ENCODE measurements around the gene ATRN.
"Not testable (repeated sequence)": the region's sequence is repeated elsewhere in the genome, so short reads cannot be mapped to it uniquely, and the experiment has no call there.

Gene ATRN

DNA sequence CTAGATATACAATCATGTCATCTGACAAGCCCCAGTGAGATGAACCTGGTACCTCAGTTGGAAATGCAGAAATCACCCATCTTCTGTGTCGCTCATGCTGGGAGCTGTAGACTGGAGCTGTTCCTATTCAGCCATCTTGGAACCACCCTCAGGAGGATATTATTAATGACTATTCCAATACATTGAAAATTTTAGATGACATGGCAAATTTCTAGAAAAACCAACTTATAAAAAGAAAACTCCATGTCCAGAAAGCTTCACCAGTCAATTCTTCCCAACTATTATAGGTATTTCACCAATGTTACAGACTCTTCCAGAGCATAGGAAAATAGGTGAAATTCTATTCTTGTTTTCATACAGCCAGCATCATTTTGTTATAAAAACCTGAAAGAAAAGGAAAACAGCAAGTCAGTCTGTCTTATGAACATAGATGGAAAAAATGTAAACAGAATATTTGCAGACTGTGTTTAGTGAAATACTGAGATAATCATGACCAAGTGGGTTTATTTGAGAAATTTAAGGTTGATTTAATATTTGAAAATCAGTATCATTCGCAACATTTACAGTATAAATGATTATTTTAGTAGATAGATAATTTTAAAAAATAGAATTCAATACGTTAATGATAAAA lies 43.3 kb downstream of the ATRN start:
- no peak for DNase-seq (ENCODE audit: low read depth in 2 of 3, low spot score in 2 of 3)

DNA sequence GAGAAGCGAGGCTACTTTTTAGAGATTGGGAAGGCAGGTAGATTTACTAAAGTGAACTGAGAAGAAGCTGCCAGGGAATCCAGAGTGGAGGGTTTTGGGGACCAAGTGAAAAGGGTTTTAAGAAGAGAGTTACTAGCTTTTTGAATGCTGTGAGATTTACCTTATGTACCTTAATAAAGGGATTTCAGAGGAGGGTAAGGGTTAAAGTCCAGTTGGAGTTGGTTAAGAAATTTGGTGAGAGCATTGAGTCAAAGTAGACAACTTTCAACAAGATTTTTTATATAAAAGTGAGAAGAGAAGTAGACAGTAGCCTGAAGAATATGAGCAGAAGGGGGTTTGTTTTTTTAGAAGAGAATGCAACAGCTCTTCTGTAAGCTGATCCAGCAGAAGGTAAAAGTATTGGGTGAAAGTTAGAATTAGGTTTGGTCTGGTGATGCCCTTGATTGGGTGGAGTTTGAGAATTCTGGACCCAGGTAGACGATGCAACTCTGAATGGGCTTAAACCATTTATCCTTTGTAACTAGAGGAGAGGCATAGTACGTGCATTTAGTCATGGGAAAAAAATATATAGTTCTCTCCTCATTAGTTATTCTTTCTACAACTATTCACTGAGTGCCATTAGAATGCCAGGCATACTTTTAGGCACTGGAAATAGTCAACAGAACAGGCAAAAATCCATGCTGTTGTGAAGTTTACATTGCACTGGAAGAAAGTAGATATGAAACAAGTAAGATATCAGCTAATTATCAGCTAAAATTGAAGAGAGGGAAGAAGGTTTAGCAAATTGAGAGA lies 44.8 kb downstream of the ATRN start:
- no peak for DNase-seq (ENCODE audit: low read depth in 2 of 3, low spot score in 2 of 3)

DNA sequence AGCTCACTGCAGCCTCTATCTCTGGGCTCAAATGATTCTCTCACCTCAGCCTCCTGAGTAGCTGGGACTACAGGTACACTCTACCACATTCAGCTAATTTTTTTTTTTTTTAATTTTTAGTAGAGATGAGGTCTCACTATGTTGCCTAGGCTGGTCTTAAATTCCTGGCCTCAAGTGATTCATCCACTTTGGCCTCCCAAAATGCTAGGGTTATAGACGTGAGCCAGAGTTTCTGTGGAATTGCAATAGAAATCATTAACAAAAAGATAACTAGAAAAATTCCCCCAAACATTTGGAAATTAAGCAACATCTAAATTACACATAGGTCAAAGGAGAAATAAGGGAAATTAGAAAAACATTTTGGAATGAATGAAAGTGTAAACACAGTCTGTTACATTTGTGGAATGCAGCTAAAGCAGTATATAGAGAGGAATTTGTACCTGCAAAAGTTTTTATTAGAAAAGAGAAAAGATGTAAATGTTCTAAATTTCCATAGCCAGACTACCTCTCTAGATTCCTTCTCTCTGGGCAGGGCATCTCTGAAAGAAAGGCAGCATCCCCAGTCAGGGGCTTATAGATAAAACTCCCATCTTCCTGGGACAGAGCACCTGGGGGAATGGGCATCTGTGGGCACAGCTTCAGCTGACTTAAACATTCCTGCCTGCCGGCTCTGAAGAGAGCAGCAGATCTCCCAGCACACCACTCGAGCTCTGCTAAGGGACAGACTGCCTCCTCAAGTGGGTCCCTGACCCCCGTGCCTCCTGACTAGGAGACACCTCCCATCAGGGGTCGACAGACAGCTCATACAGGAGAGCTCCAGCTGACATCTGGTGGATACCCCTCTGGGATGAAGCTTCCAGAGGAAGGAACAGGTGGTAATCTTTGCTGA lies 51.3 kb downstream of the ATRN start:
- no peak for DNase-seq (ENCODE audit: low read depth in 2 of 3, low spot score in 2 of 3)

DNA sequence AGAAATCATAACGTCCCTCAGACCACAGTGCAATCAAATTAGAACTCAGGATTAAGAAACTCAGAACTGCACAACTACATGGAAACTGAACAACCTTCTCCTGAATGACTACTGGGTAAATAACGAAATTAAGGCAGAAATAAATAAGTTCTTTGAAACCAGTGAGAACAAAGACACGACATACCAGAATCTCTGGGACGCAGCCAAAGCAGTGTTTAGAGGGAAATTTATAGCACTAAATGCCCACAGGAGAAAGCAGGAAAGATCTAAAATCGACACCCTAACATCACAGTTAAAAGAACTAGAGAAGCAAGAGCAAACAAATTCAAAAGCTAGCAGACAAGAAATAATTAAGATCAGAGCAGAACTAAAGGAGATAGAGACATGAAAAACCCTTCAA lies 53.9 kb downstream of the ATRN start:
- DNase-seq (ENCODE audit: low read depth in 2 of 3, low spot score in 2 of 3): not testable (repeated sequence)

- no peak for DNase-seq (ENCODE audit: low read depth in 2 of 3, low spot score in 2 of 3)
Measured at GRCh38 chr20:3532089-3532615, 61.3 kb downstream of the ATRN start.

DNA sequence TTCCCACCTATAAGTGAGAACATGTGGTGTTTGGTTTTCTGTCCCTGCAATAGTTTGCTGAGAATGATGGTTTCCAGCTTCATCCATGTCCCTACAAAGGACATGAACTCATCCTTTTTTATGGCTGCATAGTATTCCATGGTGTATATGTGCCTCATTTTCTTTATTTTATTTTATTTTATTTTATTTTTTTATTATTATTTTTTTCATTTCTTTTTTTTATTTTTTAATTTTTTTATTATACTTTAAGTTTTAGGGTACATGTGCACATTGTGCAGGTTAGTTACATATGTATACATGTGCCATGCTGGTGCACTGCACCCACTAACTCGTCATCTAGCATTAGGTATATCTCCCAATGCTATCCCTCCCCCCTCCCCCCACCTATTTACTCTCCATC lies 66.9 kb downstream of the ATRN start:
- not testable (repeated sequence) for DNase-seq (ENCODE audit: low read depth in 2 of 3, low spot score in 2 of 3)

DNA sequence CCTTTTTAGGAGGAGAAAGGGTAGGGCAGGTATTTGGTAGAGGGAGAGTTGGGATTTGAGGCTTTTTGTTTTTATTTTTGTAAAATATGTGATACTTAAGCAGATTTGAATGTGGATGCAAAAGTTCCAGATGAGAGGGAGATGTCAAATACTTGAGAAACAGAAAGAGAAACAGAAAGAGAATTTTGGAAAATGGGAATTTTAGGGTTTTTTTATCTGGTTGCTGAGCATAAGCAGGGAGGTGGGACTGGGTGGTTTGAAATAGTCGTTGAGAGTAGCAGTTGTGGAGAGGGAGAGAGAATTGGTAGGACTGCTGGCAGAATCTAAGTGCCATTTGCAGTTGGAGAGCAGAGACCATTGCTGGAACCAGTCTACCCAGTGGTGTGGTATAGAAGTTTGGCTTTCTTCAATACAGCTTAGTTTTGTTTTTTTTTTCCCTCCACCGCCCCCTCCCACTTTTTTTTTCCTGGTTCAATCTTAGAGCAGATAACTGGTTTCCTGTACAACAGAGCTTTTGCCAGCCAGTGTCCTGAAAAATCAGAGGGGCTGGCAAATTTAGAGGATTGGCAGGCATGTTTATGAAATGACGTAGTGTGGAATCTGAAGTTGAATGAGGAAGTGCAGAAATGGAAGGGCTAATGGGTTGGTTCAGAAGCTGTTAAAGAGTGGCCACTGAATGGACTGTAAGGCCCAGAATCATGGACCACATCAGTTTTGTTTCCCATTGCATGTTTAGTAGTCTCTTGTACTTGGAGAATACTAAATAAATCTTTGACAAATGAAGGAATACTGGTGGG lies 68.7 kb downstream of the ATRN start:
- no peak for DNase-seq (ENCODE audit: low read depth in 2 of 3, low spot score in 2 of 3)

DNA sequence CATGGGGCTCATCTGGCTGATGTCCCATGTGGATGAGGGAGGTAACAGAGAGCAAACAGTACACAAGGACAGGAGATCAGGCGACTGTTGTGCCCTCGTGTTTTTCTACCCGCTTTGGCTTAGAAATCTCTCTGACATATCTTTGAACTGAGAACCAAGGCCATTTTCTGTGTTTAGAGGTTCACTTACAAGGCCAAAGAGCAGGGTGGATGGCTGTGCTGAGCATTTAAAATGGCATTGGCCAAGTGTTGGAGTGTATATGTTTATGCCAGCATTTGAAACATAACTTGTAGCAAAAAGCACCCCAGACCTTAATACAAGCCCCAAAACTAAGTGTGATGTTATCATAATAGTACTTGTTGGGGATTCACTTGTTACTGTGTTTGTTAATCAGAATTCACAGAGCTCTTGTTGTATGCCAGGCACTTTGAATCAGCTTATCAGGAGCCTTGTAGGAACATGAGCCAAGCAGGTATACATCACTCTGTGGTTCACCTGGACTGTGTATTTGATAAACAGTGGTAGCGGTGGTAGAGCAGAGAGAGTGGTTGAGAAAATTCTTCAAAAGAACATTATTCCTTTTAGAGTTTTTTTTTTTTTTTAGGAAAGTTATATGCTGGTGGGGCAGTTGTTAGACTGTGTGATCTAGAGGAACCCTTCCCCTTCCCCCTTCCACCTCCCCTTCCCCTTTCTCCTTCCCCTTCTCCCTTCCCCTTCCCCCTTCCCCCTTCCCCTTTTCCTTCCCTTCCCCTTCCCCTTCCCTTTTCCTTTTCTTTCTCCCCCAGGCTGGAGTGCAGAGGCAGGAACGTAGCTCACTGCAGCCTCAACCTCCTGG lies 71.3 kb downstream of the ATRN start:
- DNase-seq (ENCODE audit: low read depth in 2 of 3, low spot score in 2 of 3): no peak

DNA sequence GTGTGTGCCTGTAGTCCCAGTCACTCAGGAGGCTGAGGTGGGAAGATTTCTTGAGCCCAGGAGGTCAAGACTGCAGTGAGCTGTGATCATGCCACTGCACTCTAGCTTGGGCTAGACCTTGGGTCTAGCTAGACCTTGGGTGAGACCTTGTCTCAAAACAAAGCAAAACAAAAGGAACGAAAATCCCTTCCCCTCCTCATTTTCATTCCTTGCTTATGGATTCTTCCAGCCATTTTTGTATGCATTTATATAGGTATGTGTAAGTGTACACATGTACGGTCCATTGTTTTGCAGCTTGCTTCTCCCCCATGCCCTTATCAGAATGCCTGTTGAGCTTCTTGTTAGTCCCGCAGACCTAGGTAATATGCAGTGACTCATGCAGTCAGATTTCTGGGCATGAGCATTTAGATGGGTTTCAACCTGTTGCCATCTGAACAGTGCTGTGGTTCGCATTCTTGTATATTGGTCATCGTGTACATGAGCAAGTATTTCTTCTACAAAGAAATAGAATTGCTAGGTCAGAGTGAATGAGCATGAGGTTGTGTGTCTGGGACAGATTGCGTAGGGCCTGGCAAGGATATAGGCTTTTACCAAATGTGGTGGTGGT lies 73.2 kb downstream of the ATRN start:
- DNase-seq (ENCODE audit: low read depth in 2 of 3, low spot score in 2 of 3): no peak

DNA sequence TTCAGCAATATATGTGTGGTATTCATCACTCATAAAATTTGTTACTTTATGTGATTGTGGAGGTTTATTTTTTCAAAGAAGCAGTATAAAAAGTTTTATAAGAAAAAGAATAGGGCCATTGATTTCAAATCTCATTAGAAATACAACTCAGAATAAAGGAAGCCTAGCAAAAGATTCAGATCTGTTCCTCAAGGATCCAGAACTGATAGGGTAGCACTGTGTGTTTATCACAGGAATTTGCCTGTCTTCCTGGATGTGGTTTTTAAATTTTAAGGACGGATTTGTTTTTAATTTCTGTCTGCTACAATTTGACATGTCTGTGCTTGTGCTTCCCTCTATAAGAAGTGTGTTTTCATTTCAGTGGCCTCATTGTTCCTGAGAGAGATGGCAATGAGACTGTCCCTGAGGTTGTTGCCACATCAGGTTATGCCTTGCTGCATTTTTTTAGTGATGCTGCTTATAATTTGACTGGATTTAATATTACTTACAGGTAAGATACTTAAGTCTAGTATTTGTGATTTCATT lies 74.6 kb downstream of the ATRN start:
- no peak for DNase-seq (ENCODE audit: low read depth in 2 of 3, low spot score in 2 of 3)

- no peak for DNase-seq (ENCODE audit: low read depth in 2 of 3, low spot score in 2 of 3)
Measured at GRCh38 chr20:3547906-3548305, 77.1 kb downstream of the ATRN start.

GRCh38 chr20:3550837-3551236 lies 80.0 kb downstream of the ATRN start:
- DNase-seq (ENCODE audit: low read depth in 2 of 3, low spot score in 2 of 3): no peak

DNA sequence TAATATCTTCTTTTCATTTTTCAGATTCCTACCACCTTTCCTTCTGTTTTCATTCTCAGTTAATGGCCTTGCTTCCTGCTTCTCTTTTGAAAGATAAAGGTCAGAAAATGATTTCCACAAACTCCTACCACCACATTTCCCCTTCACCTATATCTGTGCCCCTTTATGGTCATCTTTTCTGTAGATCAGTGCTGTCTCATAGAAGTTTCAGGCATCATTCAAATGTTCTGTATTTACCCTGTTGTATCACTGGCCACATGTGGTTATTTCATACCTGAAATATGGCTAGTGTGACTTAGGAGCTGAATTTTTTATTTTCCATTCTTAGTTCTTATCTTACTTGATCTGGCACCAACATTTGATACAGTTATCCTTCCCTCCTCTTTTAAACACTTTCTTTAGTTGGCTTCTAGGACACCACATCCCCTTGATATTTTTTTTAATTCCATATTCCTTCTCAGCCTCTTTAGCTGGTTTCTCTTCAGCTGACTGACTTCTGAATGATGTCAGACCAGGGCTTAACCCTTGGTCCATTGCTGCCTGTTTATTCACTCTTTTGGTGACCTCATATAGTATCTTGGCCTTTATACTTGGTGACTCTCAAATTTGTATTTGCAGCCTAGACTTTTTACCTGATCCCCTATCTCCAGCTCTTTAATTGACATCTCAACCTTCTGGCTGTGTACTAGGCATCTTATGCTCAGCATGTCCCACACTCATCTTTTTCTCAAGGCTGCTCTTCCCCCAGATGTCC lies 81.0 kb downstream of the ATRN start:
- no peak for DNase-seq (ENCODE audit: low read depth in 2 of 3, low spot score in 2 of 3)

DNA sequence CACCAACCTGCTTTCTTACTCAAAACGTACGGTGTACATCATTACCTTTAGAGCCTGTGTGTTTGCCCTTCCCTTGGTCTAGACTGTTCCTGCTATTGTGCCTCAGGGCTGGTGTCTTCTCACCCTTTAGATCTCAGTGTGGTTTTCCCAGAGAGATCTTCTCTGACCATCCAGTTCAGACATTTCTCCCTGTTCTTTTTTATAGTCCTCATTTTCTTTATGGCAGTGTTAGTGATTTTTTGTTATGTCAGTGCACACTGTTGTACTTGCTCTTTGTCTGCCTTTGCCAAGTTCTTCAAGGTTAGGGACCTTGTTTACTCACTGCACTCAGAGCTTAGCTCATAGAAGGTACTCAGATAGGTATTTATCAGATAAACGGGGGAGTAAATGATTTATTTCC lies 82.8 kb downstream of the ATRN start:
- no peak for DNase-seq (ENCODE audit: low read depth in 2 of 3, low spot score in 2 of 3)

DNA sequence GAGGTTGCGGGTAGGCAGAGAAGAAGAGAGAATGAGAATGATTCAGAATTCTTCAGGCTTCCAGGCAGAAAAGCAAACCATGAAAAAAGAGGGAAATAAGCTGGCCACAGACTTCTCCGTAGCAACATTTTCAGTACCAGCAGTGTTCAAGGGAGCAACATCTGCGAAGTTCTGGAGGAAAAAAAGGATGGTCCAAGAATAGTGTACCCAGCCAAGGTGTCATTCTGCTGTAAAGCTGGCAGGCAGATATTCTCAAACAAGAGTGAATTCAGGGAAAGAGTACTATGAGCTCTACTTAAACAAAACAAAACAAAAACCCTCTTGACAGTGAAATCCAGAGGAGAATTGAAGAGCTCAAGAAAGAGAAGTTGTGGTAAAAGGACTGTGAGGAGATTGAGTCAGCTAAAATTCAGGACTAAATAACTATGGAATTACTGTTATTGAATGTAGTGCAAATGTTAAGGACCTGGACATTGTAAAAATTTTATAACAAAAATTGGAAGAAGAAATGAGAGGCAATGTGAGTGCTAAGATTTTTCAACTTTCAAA lies 86.5 kb downstream of the ATRN start:
- DNase-seq (ENCODE audit: low read depth in 2 of 3, low spot score in 2 of 3): no peak

GRCh38 chr20:3559231-3559630 lies 88.4 kb downstream of the ATRN start:
- DNase-seq (ENCODE audit: low read depth in 2 of 3, low spot score in 2 of 3): no peak

GRCh38 chr20:3559637-3560036 lies 88.8 kb downstream of the ATRN start:
- no peak for DNase-seq (ENCODE audit: low read depth in 2 of 3, low spot score in 2 of 3)

- DNase-seq (ENCODE audit: low read depth in 2 of 3, low spot score in 2 of 3): no peak
Measured at GRCh38 chr20:3560162-3560561, 89.3 kb downstream of the ATRN start.

All from activated CD8-positive, alpha-beta memory T cell treated with anti-CD3 and anti-CD28 coated beads for 48 hours (primary cell).